Measurements from ENCODE around the gene PHLDA1.

PHLDA1 gene

DNA sequence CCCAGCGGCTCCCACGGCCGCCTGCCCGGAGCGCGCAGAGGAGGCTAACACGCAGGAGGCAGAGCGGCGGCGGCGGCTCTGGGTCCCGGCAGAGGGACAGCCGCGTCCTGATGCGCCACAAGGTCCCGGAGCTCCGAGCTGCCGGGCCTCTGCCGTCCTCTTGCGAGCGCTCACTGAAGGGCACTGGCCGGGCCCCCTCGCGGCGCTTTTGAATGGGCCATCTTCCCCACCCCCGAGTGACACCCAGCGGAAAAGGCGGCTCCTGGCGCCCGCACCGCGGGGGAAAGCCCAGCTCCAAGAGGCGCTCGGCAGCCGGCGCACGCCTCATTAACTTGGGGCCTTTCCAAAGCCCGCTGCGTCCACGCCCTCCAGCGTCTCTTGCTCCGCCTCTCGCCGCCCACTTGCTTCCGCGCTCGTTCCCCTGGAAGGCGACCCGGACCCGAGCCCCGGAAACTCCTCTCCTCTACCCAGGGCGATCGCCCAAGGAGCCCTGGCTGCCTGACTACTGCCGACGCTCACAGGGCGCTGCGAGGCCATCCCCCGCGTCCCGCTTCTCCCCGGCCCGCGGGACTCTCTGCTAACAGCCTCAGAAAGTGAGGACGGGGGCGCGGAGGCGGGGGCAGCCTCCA, at the start of gene PHLDA1:
Gene PHLDA1 (minus strand): TSS at position 363 of the 629 bp plus-strand sequence.
- DNase-seq, result peak; percentile 99

DNA sequence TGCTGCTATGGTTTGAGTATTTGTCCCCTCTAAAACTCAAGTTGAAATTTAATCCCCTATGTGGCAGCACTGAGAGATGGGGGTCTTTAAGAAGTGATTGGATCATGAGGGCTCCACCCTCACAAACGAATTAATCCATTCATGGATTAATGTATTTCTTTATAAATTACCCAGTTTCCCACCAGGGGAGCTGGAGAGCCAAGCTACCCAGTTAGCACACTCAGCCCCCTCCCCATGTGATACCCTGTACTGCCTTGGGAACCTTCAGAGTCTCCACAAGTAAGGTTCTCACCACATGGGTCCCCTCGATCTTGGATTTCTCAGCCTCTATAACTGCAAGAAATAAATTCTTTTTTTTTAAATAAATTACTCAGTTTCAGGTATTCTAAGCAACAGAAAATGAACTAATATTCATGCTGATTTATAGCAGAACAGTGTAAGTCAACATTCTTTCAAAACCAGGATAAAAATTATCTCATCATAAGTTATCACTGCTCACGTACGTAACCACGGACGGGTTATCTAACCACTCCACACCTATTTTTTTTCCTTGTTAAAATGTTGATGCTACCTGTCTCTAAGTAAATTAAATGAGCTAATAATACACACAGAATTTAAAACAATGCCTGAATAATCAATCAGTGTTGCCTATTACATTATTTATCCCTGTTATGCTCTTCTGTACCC, 49.3 kb upstream of the PHLDA1 start:
- peak in 1 of 3 donors; percentile 13 for DNase-seq

DNA sequence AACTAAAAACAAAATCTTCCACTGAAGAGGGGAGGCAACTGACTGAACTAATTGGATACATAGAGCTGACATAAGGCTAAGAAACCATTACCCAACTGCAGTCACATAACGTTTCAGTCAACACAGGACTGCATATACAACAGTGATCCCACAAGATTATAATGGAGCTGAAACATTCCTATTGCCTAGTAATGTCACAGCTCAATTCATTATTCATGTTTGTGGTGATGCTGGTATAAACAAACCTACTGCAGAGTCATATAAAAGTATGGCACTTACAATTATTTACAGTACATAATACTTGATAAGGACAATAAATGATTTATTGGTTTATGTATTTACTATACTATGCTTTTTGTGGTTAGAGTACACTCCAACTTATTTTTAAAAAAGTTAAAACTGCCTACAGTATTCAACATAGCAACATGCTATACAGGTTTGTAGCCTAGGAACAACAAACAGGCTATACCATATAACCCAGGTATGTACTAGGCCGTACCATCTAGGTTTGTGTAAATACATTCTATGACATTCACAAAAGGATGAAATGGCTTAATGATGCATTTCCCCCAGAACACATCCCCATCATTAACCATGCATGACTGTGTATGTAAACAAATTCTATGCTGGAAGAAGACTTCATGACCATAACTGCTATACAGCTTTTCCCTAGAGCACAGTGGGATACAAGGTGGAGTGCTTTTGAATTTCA, 48.6 kb upstream of the PHLDA1 start:
- no peak for DNase-seq

DNA sequence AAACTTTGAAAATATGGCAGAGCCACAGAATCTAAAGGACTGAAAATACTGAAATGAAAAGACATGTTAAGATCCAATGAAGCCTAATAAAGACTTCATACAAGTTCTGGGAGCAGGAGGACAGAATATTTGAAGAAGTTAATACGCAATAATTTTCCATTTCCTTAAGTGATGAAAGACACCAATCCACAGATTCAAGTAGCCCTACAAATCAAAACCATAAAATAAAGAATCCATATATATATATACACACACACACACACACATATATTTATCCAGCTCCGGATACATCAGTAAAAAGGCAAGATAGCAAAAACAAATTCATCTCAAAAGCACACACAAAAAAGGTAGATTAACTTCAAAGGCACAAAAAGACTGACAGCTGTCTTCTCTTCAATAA, 47.2 kb upstream of the PHLDA1 start:
- DNase-seq, result no peak

DNA sequence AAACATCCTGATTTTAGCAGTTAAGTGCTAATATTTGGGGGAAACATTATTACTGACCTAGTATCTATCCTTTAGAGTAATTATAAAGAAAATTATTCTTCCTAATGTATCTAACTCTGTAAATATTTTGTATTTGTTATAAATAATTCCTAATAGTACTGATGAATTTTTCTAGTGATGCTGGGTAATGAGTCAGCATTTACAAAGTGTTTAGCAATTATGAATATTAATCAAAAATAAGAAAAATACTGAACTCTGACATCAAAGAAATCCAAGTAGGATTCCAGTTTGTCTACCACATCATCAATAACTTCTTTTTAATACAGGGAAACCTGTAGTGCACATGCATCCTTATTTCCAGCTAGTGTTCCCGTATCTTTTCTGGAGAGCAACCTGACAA, 43.9 kb upstream of the PHLDA1 start:
- no peak for DNase-seq

DNA sequence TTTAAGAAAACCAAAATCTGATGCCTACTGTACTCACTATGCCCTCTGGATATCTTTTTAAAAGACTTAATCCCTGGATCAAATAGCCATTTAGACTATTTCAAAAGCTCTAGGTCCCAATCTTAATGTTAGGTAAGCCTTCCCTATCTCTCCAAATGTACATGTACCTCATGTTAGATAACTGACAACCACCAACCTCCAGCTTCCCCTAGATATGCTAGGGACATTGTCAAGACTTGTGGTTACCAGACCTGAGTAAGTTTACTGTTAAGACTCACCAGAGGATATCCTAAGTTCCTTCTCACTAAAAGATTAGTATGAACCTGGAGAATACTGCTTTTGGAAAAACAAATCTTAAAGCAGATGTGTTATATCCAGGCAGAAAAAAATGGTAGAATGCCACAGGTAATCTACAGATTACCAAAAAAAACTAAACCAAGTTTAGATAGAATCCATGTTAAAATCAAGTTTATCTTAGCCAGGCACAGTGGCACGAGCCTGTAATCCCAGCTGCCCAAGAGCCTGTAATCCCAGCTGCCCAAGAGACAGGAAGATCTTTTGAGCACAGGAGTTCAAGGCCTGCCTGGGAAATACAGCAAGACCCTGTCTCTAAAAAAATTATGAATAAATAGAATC, 43.2 kb upstream of the PHLDA1 start:
- DNase-seq, result no peak

DNA sequence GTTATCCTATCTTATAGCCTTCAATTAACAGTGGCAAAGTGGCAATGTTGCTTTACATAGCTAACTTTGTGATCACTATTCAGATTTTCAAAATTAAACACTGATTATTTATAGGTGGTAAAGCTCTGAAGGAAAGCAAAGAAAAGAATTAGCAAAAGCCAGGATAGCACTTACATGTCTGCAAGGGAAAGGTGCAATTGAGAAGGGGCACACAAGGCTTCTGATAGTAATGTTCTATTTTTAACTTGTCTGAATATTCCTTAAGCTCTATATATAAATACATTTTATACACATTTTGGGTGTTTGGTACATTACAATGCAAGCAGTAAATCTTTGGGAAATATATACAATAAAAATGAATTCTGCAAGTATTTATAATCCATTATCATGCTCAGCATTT, 42.0 kb upstream of the PHLDA1 start:
- DNase-seq, result no peak

DNA sequence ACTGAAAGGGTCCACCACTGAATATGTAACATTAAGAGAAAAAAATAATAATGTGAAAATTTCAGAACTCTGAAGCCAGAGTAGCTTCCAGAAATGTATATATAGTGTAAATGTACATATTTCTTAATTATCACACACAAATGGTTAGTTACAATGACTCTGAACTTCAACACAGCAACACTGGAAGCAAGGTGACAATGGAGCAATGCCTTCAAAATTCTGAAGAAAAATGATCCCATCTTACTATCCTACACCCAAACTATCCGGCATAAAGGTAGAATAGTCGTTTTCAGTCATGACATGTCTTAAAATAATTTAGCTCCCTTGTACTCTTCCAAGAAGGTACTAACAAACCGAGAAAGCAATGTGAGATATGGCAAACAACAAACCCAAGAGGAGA, 41.0 kb upstream of the PHLDA1 start:
- no peak for DNase-seq

DNA sequence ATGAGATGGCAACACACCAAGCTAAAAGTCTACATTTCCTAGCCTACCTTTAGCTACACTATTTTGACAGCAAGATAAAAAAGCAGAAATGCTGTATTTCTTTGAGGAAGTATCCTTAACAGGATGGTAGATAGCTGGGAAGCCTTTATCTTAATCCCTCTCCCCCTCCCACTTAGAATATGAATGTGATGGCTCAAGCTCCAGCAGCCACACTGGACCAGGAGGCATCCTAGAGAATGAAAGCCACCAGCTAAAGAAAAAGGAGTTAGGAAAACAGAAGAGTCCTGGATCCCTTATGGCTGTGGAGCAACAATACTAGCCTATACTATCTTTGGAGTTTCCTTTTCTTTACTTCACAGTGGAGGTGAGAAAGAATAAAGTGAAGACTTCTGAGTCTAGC, 37.8 kb upstream of the PHLDA1 start:
- no peak for DNase-seq

DNA sequence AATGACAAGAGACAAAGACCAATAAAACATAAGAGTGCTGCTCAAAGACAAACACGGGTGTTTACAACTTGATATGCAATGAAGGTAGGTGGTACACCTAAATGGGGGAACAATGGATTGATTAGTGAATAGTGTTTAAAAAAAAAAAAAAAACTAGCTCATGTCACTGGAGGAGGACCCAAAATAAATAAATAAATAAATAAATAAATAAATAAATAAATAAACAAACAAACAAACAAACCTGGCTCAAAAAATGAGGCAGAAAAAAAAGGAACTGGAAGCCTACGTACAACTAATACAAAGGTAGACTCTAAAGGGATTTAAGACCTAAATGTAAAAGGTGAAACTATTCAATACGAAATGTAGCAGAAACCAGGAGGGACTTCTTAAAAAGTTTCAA, 34.3 kb upstream of the PHLDA1 start:
- DNase-seq, result no peak

DNA sequence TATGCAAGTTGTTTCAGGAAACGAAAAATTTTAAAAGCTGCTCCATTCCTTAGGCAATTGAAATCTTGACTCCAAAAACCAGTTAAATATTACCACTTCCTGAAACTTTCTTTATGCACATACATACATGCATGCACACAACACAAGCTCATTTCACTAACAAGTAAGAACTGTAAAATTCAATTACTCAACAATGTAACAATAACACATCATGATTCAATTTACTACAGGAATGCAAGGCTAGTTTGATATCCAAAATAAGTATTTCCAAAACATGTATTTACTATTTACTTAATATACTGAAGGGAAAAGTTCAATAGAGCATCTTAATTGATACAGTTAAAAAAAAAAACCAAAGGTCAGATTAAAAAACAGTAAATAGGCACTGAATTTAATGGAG, 33.3 kb upstream of the PHLDA1 start:
- no peak for DNase-seq

DNA sequence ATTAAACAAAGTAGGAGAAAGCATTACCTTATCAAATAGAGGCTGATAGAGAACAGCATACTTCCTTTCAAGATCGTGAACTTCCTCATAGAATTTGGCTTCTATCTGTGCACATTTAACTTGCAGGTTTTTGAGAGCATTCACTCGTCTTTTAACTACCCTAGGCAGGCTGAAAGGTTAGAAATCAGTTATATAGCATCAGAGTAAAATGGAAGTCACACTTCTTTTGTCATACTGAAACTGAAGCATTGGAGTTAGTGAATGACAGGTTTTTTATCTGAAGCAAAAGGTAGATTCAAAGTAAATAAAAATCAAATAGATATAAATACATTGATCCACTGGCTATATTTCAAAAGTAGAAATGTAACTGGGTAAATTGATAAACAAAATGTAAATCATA, 28.5 kb upstream of the PHLDA1 start:
- DNase-seq, result no peak

DNA sequence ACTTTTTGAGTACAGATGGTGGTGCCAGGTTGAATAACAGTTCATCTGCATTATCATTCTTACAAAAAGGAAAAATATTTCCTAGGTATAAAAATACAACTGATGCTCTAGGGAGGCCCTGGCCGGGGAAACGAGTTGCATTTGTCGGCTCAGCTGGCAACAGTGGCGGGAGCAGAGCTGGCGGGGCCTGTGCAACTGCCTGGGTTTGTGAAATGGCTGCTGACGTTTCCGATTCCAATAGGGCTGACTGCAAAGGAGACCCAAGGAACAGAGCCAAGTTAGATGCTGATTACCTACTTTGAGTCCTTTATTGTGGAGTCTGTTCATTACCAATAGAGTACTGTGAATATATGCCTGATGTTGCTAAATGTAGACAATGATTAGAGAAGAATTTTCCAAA, 25.8 kb upstream of the PHLDA1 start:
- DNase-seq, result no peak

DNA sequence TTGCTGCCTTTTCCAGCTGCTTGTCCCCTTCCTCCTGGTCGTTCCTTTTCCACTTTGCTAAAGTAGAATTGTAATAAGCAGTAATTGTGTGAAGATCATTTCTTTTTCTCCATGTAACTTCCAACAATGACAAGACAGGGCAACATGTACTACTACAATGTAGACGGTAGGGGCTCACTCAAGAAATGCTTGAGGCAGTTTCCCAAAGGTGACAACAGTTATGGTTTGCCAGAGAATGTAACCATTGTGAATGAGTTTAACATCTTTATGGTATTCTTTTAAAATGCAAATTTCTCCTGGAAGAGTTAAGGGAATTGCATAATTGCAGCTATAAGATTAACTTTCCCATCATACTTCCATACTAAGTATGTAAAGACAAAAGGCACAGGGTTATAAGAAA, 23.8 kb upstream of the PHLDA1 start:
- DNase-seq, result no peak

DNA sequence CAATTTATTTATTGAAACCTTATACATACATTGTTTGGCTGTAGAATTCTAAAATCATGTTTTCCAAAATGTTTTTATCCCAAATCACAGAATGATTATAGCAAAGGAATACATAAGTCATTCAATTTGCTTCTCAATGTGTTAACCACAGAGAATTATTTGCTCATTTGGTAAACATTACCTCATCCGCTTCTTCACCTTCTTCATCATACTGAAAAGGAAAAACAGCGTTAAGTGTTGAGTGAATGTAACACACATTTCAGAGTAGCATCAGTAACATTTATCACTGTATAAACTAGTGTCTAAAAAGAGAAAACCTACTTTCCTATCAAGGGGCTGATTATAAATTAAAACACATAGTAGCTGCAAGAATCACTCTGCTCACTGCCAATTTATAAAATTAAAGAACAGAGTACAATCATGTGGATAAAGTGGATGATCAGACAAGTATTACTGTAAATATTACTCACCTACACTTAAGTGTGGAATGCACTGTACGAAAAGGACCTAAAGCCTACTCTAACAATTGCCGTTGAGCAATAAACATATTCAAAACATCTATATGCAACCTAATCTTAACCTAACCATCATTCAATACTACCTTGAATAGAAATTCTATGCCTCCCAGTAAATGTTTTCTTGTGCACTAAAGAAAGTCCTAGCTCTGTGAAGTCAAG, 18.1 kb upstream of the PHLDA1 start:
- DNase-seq, result no peak

DNA sequence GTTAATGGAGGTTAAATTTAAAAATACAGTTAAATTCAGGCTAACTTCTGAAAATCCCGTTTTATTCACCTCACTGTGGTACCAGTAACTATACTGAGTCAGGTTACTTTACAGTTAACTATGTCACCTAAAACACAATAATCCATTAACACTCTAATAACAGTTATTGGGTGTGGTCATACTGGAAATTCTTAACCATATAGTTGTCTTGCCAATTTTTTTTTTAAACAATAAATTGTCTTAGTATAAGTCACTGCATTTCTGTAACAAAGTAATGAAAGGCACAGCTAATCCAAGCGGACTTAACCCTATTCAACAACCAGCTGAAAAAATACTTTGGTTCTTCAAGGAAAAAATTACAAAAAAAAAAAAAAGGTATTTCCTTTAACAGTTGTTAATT, 16.2 kb upstream of the PHLDA1 start:
- DNase-seq, result no peak

DNA sequence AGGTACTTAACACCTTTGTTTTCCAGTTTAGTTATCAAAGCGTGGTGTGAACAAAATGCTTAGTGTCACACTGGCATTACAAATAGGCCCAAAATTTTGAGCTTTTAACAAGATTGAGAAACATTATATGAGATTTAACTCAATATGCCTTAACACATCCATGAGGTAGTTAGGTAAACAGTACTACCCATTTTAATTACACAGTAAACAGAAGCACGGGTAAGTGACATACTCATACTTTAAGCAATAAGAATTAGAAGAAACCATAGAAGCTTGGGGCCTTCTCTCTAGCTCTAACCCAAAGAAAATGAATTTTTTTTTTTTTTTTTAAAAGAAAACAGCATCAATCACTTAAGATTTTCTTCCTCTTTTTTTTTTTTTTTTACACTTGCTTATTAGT, 15.5 kb upstream of the PHLDA1 start:
- no peak for DNase-seq

DNA sequence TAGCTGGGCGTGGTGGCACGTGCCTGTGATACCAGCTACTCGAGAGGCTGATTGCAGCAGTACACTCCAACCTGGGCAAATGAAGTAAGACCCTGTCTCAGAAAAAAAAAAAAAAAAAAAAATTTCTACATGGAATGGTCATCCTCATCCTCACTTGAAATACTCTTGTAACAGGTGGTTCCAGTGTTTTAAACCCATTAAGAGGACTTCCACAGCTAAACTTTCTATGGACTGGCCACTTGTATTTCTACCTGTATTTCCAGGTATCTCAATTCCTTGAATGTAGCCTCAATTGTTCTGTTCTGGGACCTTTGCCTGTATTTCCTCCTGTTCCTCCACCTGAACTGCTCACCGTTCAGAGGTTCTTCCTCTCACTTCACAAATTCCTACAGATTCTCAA, 11.8 kb upstream of the PHLDA1 start:
- DNase-seq, result no peak

DNA sequence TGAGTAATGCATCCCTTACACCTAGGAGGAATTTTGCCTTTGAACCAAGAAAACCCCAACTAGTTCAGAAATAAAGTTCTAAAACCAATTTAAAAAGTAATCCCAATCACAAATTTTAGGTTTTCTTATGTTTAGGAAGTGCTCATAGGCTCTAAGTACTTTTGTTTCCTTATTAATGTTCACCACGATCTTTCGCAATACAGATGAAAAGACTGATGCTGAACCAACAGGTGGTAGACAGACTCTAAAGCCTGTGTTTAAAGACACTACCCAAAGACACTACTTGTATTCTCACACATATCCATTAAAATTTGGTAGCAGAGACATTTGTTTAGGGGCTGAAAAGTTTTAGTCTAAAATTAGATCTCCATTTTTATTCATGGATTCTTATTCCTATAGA, 10.6 kb upstream of the PHLDA1 start:
- DNase-seq, result no peak

DNA sequence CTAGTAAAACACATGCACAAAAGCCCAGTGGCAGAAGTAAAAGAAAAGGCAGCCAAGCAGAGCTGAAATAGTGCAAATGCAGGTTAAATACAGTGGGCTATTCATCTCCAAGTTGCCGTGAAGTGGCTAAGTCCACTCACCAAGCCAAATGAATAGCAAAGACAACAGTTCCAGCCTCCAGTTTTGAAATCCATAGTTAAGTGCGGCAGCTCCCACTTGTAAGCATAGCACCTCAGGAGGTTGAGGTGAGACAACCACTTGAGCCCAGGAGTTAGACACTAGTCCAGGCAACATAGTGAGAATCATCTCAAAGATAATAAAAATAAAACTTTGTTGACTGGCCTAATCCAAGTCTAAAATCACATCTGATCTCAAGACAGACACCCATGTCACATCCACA, 9.8 kb upstream of the PHLDA1 start:
- DNase-seq, result no peak

DNA sequence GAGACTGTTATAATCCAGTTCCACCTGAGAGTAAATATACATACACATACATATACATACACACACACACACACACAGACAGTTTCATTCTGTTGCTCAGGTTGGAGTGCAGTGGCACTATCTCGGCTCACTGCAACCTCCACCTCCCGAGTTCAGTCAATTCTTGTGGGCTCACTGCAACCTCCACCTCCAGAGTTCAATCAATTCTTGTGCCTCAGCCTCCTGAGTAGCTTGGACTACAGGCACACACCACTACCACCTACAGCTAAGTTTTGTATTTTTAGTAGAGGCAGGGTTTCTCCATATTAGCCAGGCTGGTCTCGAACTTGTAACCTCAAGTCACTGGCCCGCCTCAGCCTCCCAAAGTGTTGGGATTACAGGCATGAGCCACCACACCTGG, 8.9 kb upstream of the PHLDA1 start:
- no peak for DNase-seq

DNA sequence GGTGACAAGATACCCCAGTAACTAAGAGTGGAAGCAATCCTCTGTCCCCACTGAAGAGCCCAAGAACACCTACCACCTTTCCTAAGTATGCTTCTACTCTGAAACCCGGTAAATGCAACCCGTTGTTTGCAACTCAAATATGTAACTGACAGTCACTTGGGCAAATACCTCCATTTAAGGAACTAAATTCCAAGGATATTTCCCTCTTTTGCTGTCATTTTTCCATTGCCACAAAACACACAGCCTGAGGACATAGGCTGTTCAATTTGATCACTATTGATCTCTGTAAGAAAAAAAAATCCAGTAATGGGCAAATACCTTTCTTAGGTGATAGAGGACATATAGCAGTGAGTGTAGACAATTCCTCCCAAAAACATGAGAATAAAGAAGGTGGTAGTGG, 6.6 kb upstream of the PHLDA1 start:
- DNase-seq, result no peak

Measured in suppressor macrophage treated with lipopolysaccharide for 1 hour (primary cell).